ENCODE data around the gene HIPK2.

Gene HIPK2

DNA sequence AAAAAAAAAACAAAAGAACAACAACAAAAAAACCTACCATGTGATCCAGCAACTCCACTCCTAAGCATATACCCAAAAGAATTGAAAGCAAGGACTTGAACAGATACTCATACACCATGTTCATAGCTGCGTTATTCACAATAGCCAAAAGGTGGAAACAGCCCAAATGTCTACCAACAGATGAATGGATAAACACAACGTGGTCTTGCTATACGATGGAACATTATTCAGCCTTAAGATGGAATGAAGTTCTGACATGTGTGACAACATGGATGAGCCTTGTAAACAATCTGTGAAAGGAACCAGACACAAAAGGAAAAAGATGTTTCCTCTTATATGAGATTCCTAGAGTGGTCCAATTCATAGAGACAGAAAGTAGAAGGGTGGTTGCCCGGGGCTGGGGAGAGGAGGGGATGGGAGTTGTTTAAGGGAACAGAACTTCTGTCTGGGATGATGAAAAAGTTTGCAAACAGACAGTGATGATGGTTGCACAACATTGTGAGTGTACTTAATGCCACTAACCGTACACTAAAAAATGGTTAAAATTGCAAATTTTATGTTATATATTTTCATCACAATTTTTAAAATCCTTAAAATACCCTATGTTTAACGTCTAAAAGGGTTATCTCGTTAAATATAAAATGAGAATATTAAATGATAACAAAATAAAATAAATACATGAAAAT lies 242.7 kb downstream of the HIPK2 start:
- DNase-seq (ENCODE audit: low read depth) = no peak

GRCh38 chr7:139534096-139534495 lies 243.7 kb downstream of the HIPK2 start:
- DNase-seq (ENCODE audit: low read depth) = no peak

GRCh38 chr7:139532636-139533155 lies 245.1 kb downstream of the HIPK2 start:
- no peak for DNase-seq (ENCODE audit: low read depth)

DNA sequence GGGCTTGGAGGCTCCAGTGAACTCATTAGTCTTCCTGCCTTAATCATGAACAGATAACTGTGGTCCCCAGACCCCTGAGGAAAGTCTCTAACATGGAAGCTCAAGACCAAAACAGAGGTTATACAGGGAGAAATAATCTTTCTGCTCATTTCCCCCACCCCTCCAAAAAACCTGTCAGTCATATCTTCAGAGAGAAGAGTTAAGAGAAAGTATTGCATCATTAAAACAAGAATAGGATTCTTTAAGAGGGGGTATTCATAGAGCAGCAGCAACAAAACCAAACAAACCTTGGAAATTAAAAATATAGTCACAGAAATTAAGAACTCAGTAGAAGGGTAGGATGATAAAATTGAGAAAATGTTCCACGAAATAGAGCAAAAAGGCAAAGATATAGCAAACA lies 246.7 kb downstream of the HIPK2 start:
- DNase-seq (ENCODE audit: low read depth) = no peak

DNA sequence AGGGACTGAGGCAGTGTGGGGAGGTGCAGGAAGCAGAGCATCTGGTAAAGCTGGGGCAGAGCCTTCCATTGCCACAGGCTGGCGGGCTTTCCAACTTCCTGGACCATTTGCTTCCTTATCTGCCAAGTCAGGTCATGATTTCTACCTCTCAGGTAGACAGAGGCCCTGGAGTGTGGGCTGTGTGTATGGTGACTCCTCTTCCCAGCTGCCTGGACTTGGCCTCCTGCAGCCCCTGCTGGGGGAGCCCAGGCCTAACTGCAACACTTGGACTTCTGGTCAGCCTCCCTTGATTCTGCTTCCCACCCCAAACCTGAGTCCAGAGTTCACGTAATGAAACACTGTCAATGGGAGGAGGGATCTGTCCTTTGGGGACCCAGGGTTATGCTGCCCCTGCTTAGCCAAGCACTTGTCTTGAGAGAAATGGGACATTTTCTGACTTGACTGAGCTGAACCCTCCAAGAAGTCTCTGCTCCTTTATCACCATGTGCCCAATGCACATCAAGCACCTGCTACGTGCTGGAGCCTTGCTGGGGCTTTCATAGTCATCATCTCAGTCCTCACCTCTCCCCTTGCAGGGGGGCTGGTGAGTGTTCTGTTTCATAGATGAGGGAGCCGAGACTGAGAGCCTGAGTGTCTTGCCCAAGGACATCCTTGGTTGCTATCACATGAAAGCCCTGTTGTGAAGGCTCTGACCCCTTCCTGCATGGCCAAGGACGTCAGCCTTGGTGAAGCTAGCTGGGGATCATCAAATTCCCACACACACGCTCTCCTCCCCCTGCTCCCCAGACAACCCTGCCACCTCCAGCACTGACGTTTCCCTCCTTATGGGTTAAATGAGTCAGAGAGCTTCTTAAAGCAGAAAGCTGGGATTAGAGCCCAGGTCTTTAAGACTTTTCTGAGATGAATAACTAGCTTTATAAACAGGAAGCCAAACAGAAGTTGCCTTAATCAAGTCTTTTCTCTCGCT lies 250.9 kb downstream of the HIPK2 start:
- no peak for DNase-seq (ENCODE audit: low read depth)

GRCh38 chr7:139525750-139526149 lies 252.0 kb downstream of the HIPK2 start:
- DNase-seq (ENCODE audit: low read depth) = no peak

DNA sequence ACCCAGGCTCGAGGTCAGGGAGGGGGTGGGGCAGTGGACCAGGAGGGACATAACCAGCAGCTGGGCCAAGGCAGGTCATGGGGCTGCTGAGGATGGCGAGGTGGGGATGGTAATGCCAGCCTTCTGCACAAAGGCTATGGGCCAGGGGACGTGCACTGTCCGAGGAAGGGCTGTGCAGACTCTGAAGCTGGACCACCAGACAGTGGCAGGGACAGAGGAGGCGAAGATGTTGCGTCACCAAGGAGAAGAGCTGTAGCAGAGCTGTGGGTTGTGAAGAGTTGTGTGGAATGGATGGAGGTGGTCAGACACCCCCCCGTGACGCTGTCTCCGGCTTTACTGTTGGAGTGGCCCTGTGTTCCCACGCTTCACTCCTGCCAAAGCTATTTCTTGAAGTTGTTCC lies 252.6 kb downstream of the HIPK2 start:
- DNase-seq (ENCODE audit: low read depth) = no peak

DNA sequence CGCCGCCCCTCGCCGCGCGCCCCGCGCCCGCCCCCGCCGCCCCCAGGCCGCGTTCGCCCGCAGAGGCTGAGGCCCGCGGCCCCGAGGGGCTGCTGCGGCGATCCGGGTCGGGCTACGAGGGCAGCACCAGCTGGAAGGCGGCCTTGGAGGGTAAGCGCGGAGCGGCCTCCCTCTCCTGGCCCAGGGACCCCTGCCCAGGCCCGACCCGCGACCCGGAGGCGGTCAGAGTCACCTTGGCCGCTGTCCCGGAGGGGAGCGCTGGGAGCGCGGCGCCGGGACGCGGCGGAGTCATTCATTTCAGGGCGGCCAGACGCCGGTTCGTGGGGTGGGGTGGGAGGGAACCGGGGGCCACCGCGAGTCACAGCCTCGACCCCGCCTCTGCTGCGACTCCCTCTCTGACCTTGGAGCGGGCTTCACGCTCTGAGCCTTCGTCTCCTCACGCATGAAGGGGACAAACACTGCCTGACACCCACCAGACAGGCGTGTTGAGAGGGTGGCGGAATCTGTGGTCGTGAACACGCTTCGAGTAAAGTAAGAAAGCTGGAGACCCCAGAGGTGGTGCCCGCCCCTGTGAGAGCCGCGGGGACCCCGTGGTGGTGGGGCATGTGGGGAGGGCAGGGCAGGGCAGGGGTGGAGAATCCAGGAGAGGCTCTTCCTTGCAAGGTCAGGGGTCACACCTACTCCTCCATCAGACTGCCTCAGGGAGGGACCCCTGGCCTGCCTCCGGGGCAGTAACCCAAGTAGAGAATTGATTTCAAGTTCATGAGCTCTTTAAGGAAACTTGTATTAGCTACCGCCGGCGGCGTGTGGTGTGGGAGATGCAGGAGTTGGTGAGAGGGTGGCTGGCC lies 253.6 kb downstream of the HIPK2 start:
- DNase-seq (ENCODE audit: low read depth) = no peak

DNA sequence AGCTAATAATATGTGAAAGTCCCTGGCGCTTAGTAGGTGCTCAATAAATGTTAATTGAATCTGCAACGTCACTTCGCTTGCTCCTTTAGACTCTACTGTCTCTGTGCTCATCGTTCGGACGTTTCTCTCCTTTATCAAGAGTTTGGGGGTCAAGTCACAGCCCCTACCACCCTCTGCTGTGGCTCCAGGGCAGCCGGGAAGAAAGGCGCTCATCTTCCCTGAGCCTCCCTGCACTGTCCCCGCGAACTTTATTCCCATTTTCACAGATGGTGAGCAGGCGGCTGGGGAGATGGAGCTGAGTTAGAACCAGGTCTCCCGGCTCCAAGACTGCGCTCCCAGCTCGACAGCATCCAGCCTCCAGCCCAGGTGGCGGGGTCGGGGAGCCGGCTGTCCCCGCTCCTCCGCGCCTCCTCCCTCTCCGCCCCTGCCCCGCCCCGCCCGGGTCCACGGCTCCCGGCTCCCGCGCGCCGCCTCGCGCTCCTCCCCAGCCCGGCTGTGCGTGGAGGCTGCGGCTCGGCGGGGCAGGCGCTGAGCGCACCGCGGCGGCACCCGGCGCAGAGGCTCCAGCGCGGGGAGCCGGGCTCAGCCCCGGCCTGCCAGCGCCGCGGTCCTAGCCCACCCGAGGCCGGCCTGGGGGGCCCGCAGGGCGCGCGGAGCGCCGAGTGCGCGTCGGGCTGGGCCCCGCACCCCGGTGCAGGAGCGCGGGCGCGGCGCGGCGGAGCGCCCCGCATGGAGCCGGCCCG lies 254.4 kb downstream of the HIPK2 start, which contains the start of gene CLEC2L:
CLEC2L (plus strand) TSS at position 487 of the 743 bp plus-strand sequence; CDS start at position 730, 243 bp downstream.
- no peak for DNase-seq (ENCODE audit: low read depth)

- DNase-seq (ENCODE audit: low read depth) = no peak
Measured at GRCh38 chr7:139522830-139523198, 255.0 kb downstream of the HIPK2 start.

GRCh38 chr7:139521439-139521838 lies 256.4 kb downstream of the HIPK2 start:
- no peak for DNase-seq (ENCODE audit: low read depth)

- no peak for DNase-seq (ENCODE audit: low read depth)
Measured at GRCh38 chr7:139515266-139515665, 262.5 kb downstream of the HIPK2 start.

Measured in stimulated activated CD4-positive, alpha-beta T cell treated with anti-CD3 and anti-CD28 coated beads, Interleukin-2, amount 100 ng/mL, for 4 hours (primary cell).